Stimulated activated CD4-positive, alpha-beta T cell treated with anti-CD3 and anti-CD28 coated beads, Interleukin-4, amount 100 ng/mL, for 1 hour (primary cell): ENCODE measurements around the gene ATP2B2.
A peak's percentile ranks its signal among the peaks of the same experiment; 100 is the strongest.
"Not testable (repeated sequence)": the region's sequence is repeated elsewhere in the genome, so short reads cannot be mapped to it uniquely, and the experiment has no call there.

Experiments
- DNase-seq: peaks from one replicate; pipeline ENCODE4 v3.0.0-alpha.2; 2020

The ATP2B2 gene

GRCh38 chr3:10396931-10397330, 108.5 kb downstream of the ATP2B2 start:
- DNase-seq: no peak

GRCh38 chr3:10396083-10396482, 109.3 kb downstream of the ATP2B2 start:
- DNase-seq: no peak

- peak; percentile 9 for DNase-seq
Observed at GRCh38 chr3:10395671-10396070, 109.7 kb downstream of the ATP2B2 start.

- no peak for DNase-seq
Observed at GRCh38 chr3:10395196-10395595, 110.2 kb downstream of the ATP2B2 start.

- DNase-seq: no peak
Observed at GRCh38 chr3:10394491-10395025, 110.8 kb downstream of the ATP2B2 start.

GRCh38 chr3:10393514-10393913, 111.9 kb downstream of the ATP2B2 start:
- DNase-seq: no peak

- no peak for DNase-seq
Observed at GRCh38 chr3:10392906-10393461, 112.4 kb downstream of the ATP2B2 start.

GRCh38 chr3:10392244-10392643, 113.1 kb downstream of the ATP2B2 start:
- no peak for DNase-seq

GRCh38 chr3:10391391-10391790, 114.0 kb downstream of the ATP2B2 start:
- DNase-seq: no peak

GRCh38 chr3:10390641-10391373, 114.6 kb downstream of the ATP2B2 start:
- DNase-seq: no peak

- DNase-seq: no peak
Observed at GRCh38 chr3:10389995-10390394, 115.4 kb downstream of the ATP2B2 start.

GRCh38 chr3:10389339-10389738, 116.0 kb downstream of the ATP2B2 start:
- DNase-seq: no peak

GRCh38 chr3:10387881-10388609, 117.3 kb downstream of the ATP2B2 start:
- DNase-seq: no peak

- DNase-seq: no peak
Observed at GRCh38 chr3:10386121-10386520, 119.3 kb downstream of the ATP2B2 start.

- DNase-seq: no peak
Observed at GRCh38 chr3:10384541-10385360, 120.6 kb downstream of the ATP2B2 start.

GRCh38 chr3:10383850-10384248, 121.5 kb downstream of the ATP2B2 start:
- no peak for DNase-seq

GRCh38 chr3:10382892-10383849, 122.2 kb downstream of the ATP2B2 start:
- DNase-seq: no peak

GRCh38 chr3:10382445-10382844, 122.9 kb downstream of the ATP2B2 start:
- not testable (repeated sequence) for DNase-seq

- no peak for DNase-seq
Observed at GRCh38 chr3:10381336-10381735, 124.0 kb downstream of the ATP2B2 start.

- no peak for DNase-seq
Observed at GRCh38 chr3:10380906-10381305, 124.5 kb downstream of the ATP2B2 start.

- no peak for DNase-seq
Observed at GRCh38 chr3:10379961-10380360, 125.4 kb downstream of the ATP2B2 start.

GRCh38 chr3:10379161-10379560, 126.2 kb downstream of the ATP2B2 start:
- no peak for DNase-seq
